B cell (primary cell): ENCODE measurements around the gene STAM. TPM values are rescaled to one million over a fixed set of nuclear protein-coding genes. Genes with fewer than 3 reads are reported as not detected.

Experiments used
- ATAC-seq: fragments of 200-7000 bp; cut with Tn5 transposase; one replicate; pipeline ENCODE4 v1.10.0; 2021; ENCODE audit warnings: low read depth, mild to moderate bottlenecking, moderate number of reproducible peaks, moderate library complexity
- CTCF ChIA-PET: fragments of 350-600 bp; sonication (Branson Sonifier 250); formaldehyde crosslinking; loops from one replicate; lab custom pipeline; 2021; ENCODE audit warnings: antibody characterized with exemption, inconsistent platforms; lab: Charles Lee
- POLR2A ChIA-PET: fragments of 350-600 bp; sonication (Branson Sonifier 250); formaldehyde crosslinking; loops from one replicate; lab custom pipeline; 2021; ENCODE audit warnings: antibody characterized with exemption; lab: Charles Lee
- DNase-seq: peaks from one replicate; pipeline ENCODE4 v3.0.0; 2013
- H2AFZ ChIP-seq: 2 replicates; pipeline ENCODE4 v1.6.1; 2012; ENCODE audit warnings: mild to moderate bottlenecking, low read depth, low read length; ENCODE audit not compliant: insufficient read depth, poor library complexity, severe bottlenecking
- H3K27ac ChIP-seq, 2 donors: 1 replicate in 1 of 2; 2 replicates in 1 of 2; pipeline ENCODE4 v1.5.1; 2012 to 2013; ENCODE audit warnings: low read length in 2 of 2, mild to moderate bottlenecking in 2 of 2, moderate library complexity in 1 of 2
- H3K27me3 ChIP-seq, 4 experiments: fragments of 200-600 bp in 1 of 4; sonication (generic) in 1 of 4; replicated peaks in 1 of 4; 1 replicate in 2 of 4; 2 replicates in 2 of 4; pipeline versions ENCODE4 v1.6.1 to v1.7.0; 2013 to 2016; ENCODE audit warnings: low read length in 3 of 4, mild to moderate bottlenecking in 2 of 4, mixed read lengths in 1 of 4, moderate library complexity in 1 of 4; ENCODE audit not compliant: insufficient read depth in 4 of 4, control insufficient read depth in 3 of 4; ENCODE audit errors: control extremely low read depth in 1 of 4
- H3K36me3 ChIP-seq, 2 experiments: replicated peaks in 1 of 2; 1 replicate in 1 of 2; 2 replicates in 1 of 2; pipeline versions ENCODE4 v1.6.1 to v1.7.1; 2013; ENCODE audit warnings: low read length in 1 of 2; ENCODE audit not compliant: insufficient read depth in 2 of 2, control insufficient read depth in 1 of 2; ENCODE audit errors: control extremely low read depth in 1 of 2, extremely low read depth in 1 of 2
- H3K4me1 ChIP-seq, 2 donors: fragments of 200-600 bp in 1 of 2; sonication (generic) in 1 of 2; 1 replicate in 1 of 2; 2 replicates in 1 of 2; pipeline versions ENCODE4 v1.5.1 to v1.6.1; 2013 to 2017; ENCODE audit warnings: low read length in 2 of 2; ENCODE audit not compliant: control insufficient read depth in 2 of 2, insufficient read depth in 2 of 2
- H3K4me2 ChIP-seq: replicated peaks from 2 replicates; pipeline ENCODE3; 2012; ENCODE audit warnings: mild to moderate bottlenecking, low read depth, low read length; ENCODE audit not compliant: poor library complexity, severe bottlenecking
- H3K4me3 ChIP-seq, 5 experiments: fragments of 200-600 bp in 1 of 5; sonication (generic) in 1 of 5; 1 replicate in 3 of 5; 2 replicates in 2 of 5; pipeline versions ENCODE4 v1.5.1 to v1.7.0; 2011 to 2016; ENCODE audit warnings: low read length in 4 of 5, mild to moderate bottlenecking in 4 of 5, low read depth in 2 of 5, control low read depth in 1 of 5, moderate library complexity in 1 of 5; ENCODE audit not compliant: insufficient read depth in 1 of 5; ENCODE audit errors: control extremely low read depth in 1 of 5, extremely low read depth in 1 of 5
- H3K79me2 ChIP-seq: fragments of 200-600 bp; sonication (generic); one replicate; pipeline ENCODE4 v1.6.0; 2016; ENCODE audit warnings: low read length; ENCODE audit not compliant: control insufficient read depth, insufficient read depth
- H3K9ac ChIP-seq: fragments of 200-600 bp; sonication (generic); 2 replicates; pipeline ENCODE4 v1.6.1; 2017; ENCODE audit warnings: mild to moderate bottlenecking, low read length, moderate library complexity
- H3K9me3 ChIP-seq, 3 donors: one replicate each; pipeline versions ENCODE4 v1.6.1 to v1.7.1; 2013; ENCODE audit warnings: low read length in 2 of 3; ENCODE audit not compliant: control insufficient read depth in 2 of 3, insufficient read depth in 1 of 3; ENCODE audit errors: control extremely low read depth in 1 of 3
- H4K20me1 ChIP-seq: 2 replicates; pipeline ENCODE4 v1.6.0; 2012; ENCODE audit warnings: mild to moderate bottlenecking, low read length; ENCODE audit not compliant: insufficient read depth, control insufficient read depth, poor library complexity, severe bottlenecking
- H3K27ac Mint-ChIP-seq: one replicate; pipeline ENCODE4 v1.8.0; 2021; ENCODE audit warnings: mixed read lengths
- H3K27me3 Mint-ChIP-seq: one replicate; pipeline ENCODE4 v1.8.0; 2021; ENCODE audit warnings: mixed read lengths
- H3K4me1 Mint-ChIP-seq: one replicate; pipeline ENCODE4 v1.8.0; 2021; ENCODE audit warnings: mixed read lengths
- H3K4me3 Mint-ChIP-seq: one replicate; pipeline ENCODE4 v1.8.0; 2021; ENCODE audit warnings: mixed read lengths
- H3K9me3 Mint-ChIP-seq: one replicate; pipeline ENCODE4 v1.8.0; 2022; ENCODE audit warnings: mixed read lengths; ENCODE audit not compliant: insufficient read depth
- CTCF ChIP-seq: fragments of 200-600 bp; IDR thresholded peaks from one replicate; pipeline ENCODE4 v1.8.0; 2022; ENCODE audit warnings: antibody characterized with exemption, mild to moderate bottlenecking
- EZH2 ChIP-seq: IDR thresholded peaks from 2 replicates; pipeline ENCODE4 v1.6.1; 2012; ENCODE audit warnings: borderline replicate concordance, low read depth, mild to moderate bottlenecking, moderate library complexity, low read length; ENCODE audit not compliant: insufficient read depth, poor library complexity, severe bottlenecking
- WGBS: methylation state at CpG from one replicate; pipeline ENCODE4 v1.1.5; 2013; ENCODE audit warnings: missing lambda C conversion rate; ENCODE audit not compliant: insufficient coverage; 5-methylcytosine and 5-hydroxymethylcytosine counted together
- intact Hi-C: fragments of 100-400 bp; cut with micrococcal nuclease; formaldehyde crosslinking; loops from one replicate; pipeline ENCODE4 v1.10.0; 2022
- polyA plus RNA-seq: library from polyadenylated mRNA; depleted of rRNA; stranded (reverse); fragments of >200 nt; gene quantifications from 2 replicates; pipeline ENCODE4 v1.2.3, GENCODE V29; 2012
- total RNA-seq, 2 donors: library from RNA; stranded (reverse); fragments of 120-200 nt in 1 of 2; gene quantifications; 1 replicate in 1 of 2; 2 replicates in 1 of 2; pipeline versions ENCODE4 v1.2.3 to v1.2.4, GENCODE V29; 2013 to 2022

The STAM gene
- total and polyA plus RNA-seq, 2 donors (not counting 1 experiment from before 2014, with no cell fraction given) = 9.1 to 35.1 TPM

DNA sequence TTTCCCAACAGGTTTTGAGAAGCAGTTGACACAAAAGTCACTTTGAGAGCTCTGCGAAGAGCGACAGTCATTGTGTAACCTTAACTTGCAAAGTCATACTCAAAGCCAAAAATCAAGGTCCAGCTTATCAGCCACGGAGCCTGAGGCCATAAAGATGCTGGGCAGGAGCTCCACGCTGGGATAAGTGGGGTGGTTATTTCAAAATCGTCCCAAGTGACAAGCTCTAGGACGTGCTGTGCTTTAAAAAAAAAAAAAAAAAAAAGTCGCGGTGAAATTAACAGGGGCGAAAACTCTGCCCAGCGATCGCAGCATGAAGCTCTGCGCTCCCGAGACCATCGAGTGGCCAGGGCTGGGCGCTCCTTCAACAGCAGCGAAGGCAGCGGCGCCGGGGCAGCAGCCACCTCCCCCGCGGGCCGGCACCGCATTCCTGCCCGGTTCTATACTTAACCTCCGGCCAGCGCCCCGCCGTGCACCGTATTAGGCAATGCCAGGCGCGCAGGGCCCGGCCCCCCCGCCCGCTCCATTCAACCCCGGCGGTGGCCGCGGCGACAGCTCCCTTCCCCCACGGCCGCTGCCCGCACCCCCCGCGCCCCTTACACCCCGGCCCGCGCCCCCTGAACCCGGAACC is 27.4 kb upstream of the STAM start:
- Histone ChIP-seq H3K4me3 (peak overlapping the region; percentile 12 to 63 (median 59)), H3K36me3 (no peaks in the 10 kb centered on the region), H3K27me3 (peaks cover 0 to 14% (median 10%) of the 10 kb centered on the region in 4 experiments), H3K79me2 (no peaks in the 10 kb centered on the region), H3K4me2 (peak overlapping the region; percentile 84), H3K9me3 (peaks cover 0 to 1% (median 0%) of the 10 kb centered on the region in 3 donors), H4K20me1 (no peaks in the 10 kb centered on the region), H3K9ac (peak overlapping the region; percentile 66), H3K27ac (no peak overlapping the region), H3K4me1 (peaks cover 8 to 13% of the 10 kb centered on the region in 2 donors), H2AFZ (peak overlapping the region; percentile 72)
- CTCF ChIA-PET = interaction anchor here (0.6 to 1.0 kb wide), 4 partner anchors 11 to 127 kb away, joined by 3 to 6 read pairs (median 4); no protein-coding TSS in a partner anchor
- Mint-ChIP-seq H3K4me3 (peak overlapping the region; percentile 53), H3K27ac (no peak overlapping the region), H3K4me1 (peaks cover 10% of the 10 kb centered on the region), H3K27me3 (peaks cover 18% of the 10 kb centered on the region), H3K9me3 (no peaks in the 10 kb centered on the region)
- 2% methylated on average over 43 of the region's 48 CpGs for WGBS
- DNase-seq = peak; percentile 35
- intact Hi-C loops = no loop called here
- POLR2A ChIA-PET = no interaction called here
- no peak for TF ChIP-seq EZH2
- no peak for TF ChIP-seq CTCF
- peak; percentile 48 for ATAC-seq
